Bone marrow (tissue), 2 donors: Measurements from ENCODE around the gene ORAI3.
A peak's percentile ranks its signal among the peaks of the same experiment; 100 is the strongest.

Experiments used
- DNase-seq, 2 donors: peaks; one replicate each; lab custom pipeline; 2025; lab: John Stamatoyannopoulos, UW

ORAI3 gene

GRCh38 chr16:30992276-30992780 lies 43.5 kb downstream of the ORAI3 start:
- no peak for DNase-seq

GRCh38 chr16:30992931-30993816 lies 44.3 kb downstream of the ORAI3 start:
- DNase-seq, result no peak

- DNase-seq, result no peak
Observed at GRCh38 chr16:30995927-30996323, 47.1 kb downstream of the ORAI3 start.

- no peak for DNase-seq
Observed at GRCh38 chr16:30996324-30996984, 47.6 kb downstream of the ORAI3 start.

GRCh38 chr16:30996985-30997724 lies 48.3 kb downstream of the ORAI3 start:
- DNase-seq, result peak; percentile 10 to 70

- no peak for DNase-seq
Observed at GRCh38 chr16:30997725-30998711, 49.1 kb downstream of the ORAI3 start.

GRCh38 chr16:30998852-30999761 lies 50.2 kb downstream of the ORAI3 start:
- no peak for DNase-seq

- no peak for DNase-seq
Observed at GRCh38 chr16:31000671-31001382, 52.0 kb downstream of the ORAI3 start.

GRCh38 chr16:31001507-31002249 lies 52.8 kb downstream of the ORAI3 start:
- no peak for DNase-seq

- no peak for DNase-seq
Observed at GRCh38 chr16:31002250-31002700, 53.4 kb downstream of the ORAI3 start.

- DNase-seq, result no peak
Observed at GRCh38 chr16:31002862-31003341, 54.0 kb downstream of the ORAI3 start.

GRCh38 chr16:31003744-31004143 lies 54.9 kb downstream of the ORAI3 start:
- DNase-seq, result no peak
